Endothelial cell (in vitro differentiated cells): ENCODE results near the gene ZGPAT. TPM values are rescaled to one million over a fixed set of nuclear protein-coding genes. Genes with fewer than 3 reads are reported as not detected.

ENCODE experiments used
- DNase-seq: peaks from one replicate; pipeline ENCODE4 v3.0.0; 2021; ENCODE audit warnings: low spot score
- H3K27ac Mint-ChIP-seq: one replicate; pipeline ENCODE4 v1.8.0; 2021; ENCODE audit warnings: mixed read lengths, inconsistent platforms; ENCODE audit not compliant: unreplicated experiment
- H3K27me3 Mint-ChIP-seq: one replicate; pipeline ENCODE4 v1.8.0; 2021; ENCODE audit warnings: mild to moderate bottlenecking, moderate library complexity, mixed read lengths, inconsistent platforms; ENCODE audit not compliant: unreplicated experiment
- H3K36me3 Mint-ChIP-seq: one replicate; pipeline ENCODE4 v1.8.0; 2021; ENCODE audit warnings: mild to moderate bottlenecking, low read depth, mixed read lengths, inconsistent platforms; ENCODE audit not compliant: unreplicated experiment
- H3K4me1 Mint-ChIP-seq: one replicate; pipeline ENCODE4 v1.8.0; 2021; ENCODE audit warnings: mild to moderate bottlenecking, mixed read lengths, inconsistent platforms; ENCODE audit not compliant: unreplicated experiment
- H3K4me3 Mint-ChIP-seq: one replicate; pipeline ENCODE4 v1.8.0; 2021; ENCODE audit warnings: mild to moderate bottlenecking, mixed read lengths, inconsistent platforms; ENCODE audit not compliant: unreplicated experiment
- H3K9me3 Mint-ChIP-seq: one replicate; pipeline ENCODE4 v1.8.0; 2021; ENCODE audit warnings: mixed read lengths, inconsistent platforms; ENCODE audit not compliant: unreplicated experiment
- CTCF ChIP-seq: fragments of 200-600 bp; sonication (generic); IDR thresholded peaks from one replicate; pipeline ENCODE4 v1.5.0; 2021; ENCODE audit warnings: antibody characterized with exemption; ENCODE audit not compliant: unreplicated experiment
- total RNA-seq: library from RNA; stranded (reverse); fragmentation: NEBNext Ultra II Directional; extraction: Animal tissue kit (Norgen Biotek cat#: 25700); gene quantifications from one replicate; pipeline ENCODE4 v1.2.1, GENCODE V29; 2021; ENCODE audit not compliant: unreplicated experiment

The ZGPAT gene
- total RNA-seq, 1 donor from 2014 or later: 34.9 TPM

GRCh38 chr20:63672666-63673065, 35.2 kb upstream of the ZGPAT start:
- Mint-ChIP-seq H3K9me3 (no peaks in the 10 kb centered on the region), H3K36me3 (peaks cover 21% of the 10 kb centered on the region), H3K4me3 (no peak overlapping the region), H3K27me3 (peaks cover 2% of the 10 kb centered on the region), H3K4me1 (no peaks in the 10 kb centered on the region), H3K27ac (no peak overlapping the region)
- no peak for TF ChIP-seq CTCF
- no peak for DNase-seq

GRCh38 chr20:63673951-63674350, 33.9 kb upstream of the ZGPAT start:
- peaks cover 2% of the 10 kb centered on the region for H3K27me3 Mint-ChIP-seq
- H3K9me3 Mint-ChIP-seq: no peaks in the 10 kb centered on the region
- H3K4me3 Mint-ChIP-seq: no peak overlapping the region
- no peak for DNase-seq
- no peaks in the 10 kb centered on the region for H3K4me1 Mint-ChIP-seq
- no peak for TF ChIP-seq CTCF
- peaks cover 18% of the 10 kb centered on the region for H3K36me3 Mint-ChIP-seq
- H3K27ac Mint-ChIP-seq: no peak overlapping the region

GRCh38 chr20:63675681-63676368, 32.0 kb upstream of the ZGPAT start:
- Mint-ChIP-seq H3K9me3 (no peaks in the 10 kb centered on the region), H3K36me3 (peaks cover 13% of the 10 kb centered on the region), H3K27ac (no peak overlapping the region), H3K4me3 (no peak overlapping the region), H3K4me1 (no peaks in the 10 kb centered on the region), H3K27me3 (peaks cover 2% of the 10 kb centered on the region)
- no peak for TF ChIP-seq CTCF
- DNase-seq: no peak

- no peak overlapping the region for H3K27ac Mint-ChIP-seq
- TF ChIP-seq CTCF: no peak
Observed at GRCh38 chr20:63678071-63678470, 29.8 kb upstream of the ZGPAT start.

GRCh38 chr20:63678667-63679465, 29.0 kb upstream of the ZGPAT start:
- no peak for DNase-seq
- no peak overlapping the region for H3K27ac Mint-ChIP-seq
- no peak for TF ChIP-seq CTCF
- H3K9me3 Mint-ChIP-seq: no peaks in the 10 kb centered on the region
- H3K27me3 Mint-ChIP-seq: peaks cover 7% of the 10 kb centered on the region
- peaks cover 13% of the 10 kb centered on the region for H3K36me3 Mint-ChIP-seq
- peak overlapping the region; percentile 37 for H3K4me3 Mint-ChIP-seq
- no peaks in the 10 kb centered on the region for H3K4me1 Mint-ChIP-seq

More at GRCh38 chr20:63678071-63678470, 29.8 kb upstream of the ZGPAT start:
- no peaks in the 10 kb centered on the region for H3K9me3 Mint-ChIP-seq
- no peak overlapping the region for H3K4me3 Mint-ChIP-seq
- no peak for DNase-seq
- H3K27me3 Mint-ChIP-seq: peaks cover 5% of the 10 kb centered on the region
- no peaks in the 10 kb centered on the region for H3K4me1 Mint-ChIP-seq
- H3K36me3 Mint-ChIP-seq: peaks cover 13% of the 10 kb centered on the region
